ENCODE measurements around the gene POU5F2. TPM values are rescaled to one million over a fixed set of nuclear protein-coding genes. Genes with fewer than 3 reads are reported as not detected.

POU5F2 gene
- 1 to 10 TPM in 3 of 4 donors, under 1 TPM in 1; 0.73 to 3.8 (median 2.2) TPM for total RNA-seq

- Histone ChIP-seq H3K36me3 (peaks cover 0 to 16% (median 0%) of the 10 kb centered on the region in 3 donors), H3K27ac (no peak within 1 kb of the TSS), H3K4me1 (no peaks in the 10 kb centered on the region), H3K9me3 (no peaks in the 10 kb centered on the region), H3K27me3 (no peaks in the 10 kb centered on the region), H3K4me3 (no peak within 1 kb of the TSS)
- intact Hi-C loops (cut with DNase I), result no loop called here
- 94% methylated on average over 14 of the region's 29 CpGs; no CpG with 5 or more reads in 1 of the 2 donors for WGBS, 2 donors
- TF ChIP-seq POLR2A (IDR thresholded peaks at IDR 0.05) (no peak), CTCF (IDR thresholded peaks at IDR 0.05) (no peak)
- no peak for DNase-seq
Measured at GRCh38 chr5:93741136-93741811, at the start of gene POU5F2. Gene POU5F2, minus strand, starts transcription at chr5:93741600. Its CDS starts 37 bp downstream, at chr5:93741563.

GRCh38 chr5:93790401-93790800 lies 49.0 kb upstream of the POU5F2 start:
- Histone ChIP-seq H3K4me1 (peaks cover 0 to 61% (median 18%) of the 10 kb centered on the region in 3 donors), H3K27ac (peak overlapping the region in 3 of 4 donors; percentile 53 to 68 (median 61)), H3K36me3 (peaks cover 0 to 11% (median 0%) of the 10 kb centered on the region in 3 donors), H3K9me3 (no peaks in the 10 kb centered on the region), H3K4me3 (no peak overlapping the region), H3K27me3 (no peaks in the 10 kb centered on the region)
- DNase-seq, result no peak
- TF ChIP-seq POLR2A (IDR thresholded peaks at IDR 0.05) (peak in 1 of 4 donors; percentile 13), CTCF (IDR thresholded peaks at IDR 0.05) (peak in 2 of 6 experiments; percentile 21 to 29)
- intact Hi-C loops (cut with DNase I), result loop anchor here (10.0 kb wide), 1 partner anchor 186 kb away; no protein-coding TSS in a partner anchor
- WGBS, 2 donors, result 46 to 53% methylated on average over 3 of the region's 3 CpGs

GRCh38 chr5:93789173-93790067 lies 48.0 kb upstream of the POU5F2 start:
- intact Hi-C loops (cut with DNase I), result loop anchor here (10.0 kb wide), 1 partner anchor 185 kb away; no protein-coding TSS in a partner anchor
- H3K27me3 ChIP-seq, result no peaks in the 10 kb centered on the region
- H3K4me3 ChIP-seq, result no peak overlapping the region
- H3K4me1 ChIP-seq, result peaks cover 0 to 51% (median 18%) of the 10 kb centered on the region in 3 donors
- H3K27ac ChIP-seq, result peak overlapping the region in 3 of 4 donors; percentile 18 to 61 (median 53)
- H3K36me3 ChIP-seq, result peaks cover 0 to 1% (median 0%) of the 10 kb centered on the region in 3 donors
- TF ChIP-seq POLR2A (IDR thresholded peaks at IDR 0.05) (no peak), CTCF (IDR thresholded peaks at IDR 0.05) (no peak)
- no peaks in the 10 kb centered on the region for H3K9me3 ChIP-seq
- WGBS, 2 donors, result 38 to 45% methylated on average over 5 of the region's 5 CpGs
- DNase-seq, result no peak

- intact Hi-C loops (cut with DNase I), result no loop called here
- WGBS, 2 donors, result 23 to 45% methylated on average over 1 of the region's 1 CpG
- no peak overlapping the region for H3K4me3 ChIP-seq
- DNase-seq, result no peak
- H3K36me3 ChIP-seq, result no peaks in the 10 kb centered on the region
- H3K27ac ChIP-seq, result no peak overlapping the region
- H3K4me1 ChIP-seq, result peaks cover 0 to 33% (median 15%) of the 10 kb centered on the region in 3 donors
- TF ChIP-seq POLR2A (IDR thresholded peaks at IDR 0.05), result no peak
- TF ChIP-seq CTCF (IDR thresholded peaks at IDR 0.05), result no peak
- no peaks in the 10 kb centered on the region for H3K9me3 ChIP-seq
- no peaks in the 10 kb centered on the region for H3K27me3 ChIP-seq
Measured at GRCh38 chr5:93787598-93787997, 46.2 kb upstream of the POU5F2 start.
